K562 (cell line): ENCODE data around the gene RABGAP1L. TPM values are rescaled to one million over a fixed set of nuclear protein-coding genes. Genes with fewer than 3 reads are reported as not detected.

Experiments used
- ATAC-seq: fragments of 200-7000 bp; cut with Tn5 transposase; 3 replicates; pipeline ENCODE4 v1.9.1; 2020; ENCODE audit warnings: moderate library complexity
- BruUV-seq: library from RNA; stranded (reverse); fragments of 400-500 nt; replicated peaks from 2 replicates; lab custom pipeline; 2021; lab: Mats Ljungman, UMichigan
- CTCF ChIA-PET: fragments of 300-600 bp; formaldehyde crosslinking; extraction: SDS; loops from one replicate; lab custom pipeline; 2021; ENCODE audit warnings: low intra/inter-chr PET ratio; lab: Yijun Ruan, JAX
- POLR2A ChIA-PET: fragments of 300-600, 350-650 bp; sonication (Branson Sonifier 250); formaldehyde crosslinking; extraction: SDS; loops from one replicate; lab custom pipeline; 2021; ENCODE audit warnings: antibody characterized with exemption, inconsistent platforms; lab: Yijun Ruan, JAX
- DNase-seq, 4 experiments: peaks; one replicate each; pipeline versions ENCODE4 v3.0.0 to v3.0.0-alpha.2; 2011 to 2018; ENCODE audit warnings: low spot score in 3 of 4, mixed read lengths in 3 of 4; ENCODE audit errors: extremely low read depth in 1 of 4
- FAIRE-seq: peaks from 2 replicates; lab custom pipeline; 2011; peaks lifted over from hg19 to GRCh38; lab: Jason Lieb, UNC
- H2AFZ ChIP-seq: 2 replicates; pipeline ENCODE4 v1.6.0; 2011; ENCODE audit warnings: low read depth, low read length, control low read depth, inconsistent platforms
- H3K27ac ChIP-seq: fragments of 200-600 bp; 3 replicates; pipeline ENCODE4 v1.8.0; 2011; ENCODE audit warnings: low read depth, mild to moderate bottlenecking, control low read depth, inconsistent platforms, low read length, moderate library complexity, mixed read lengths; ENCODE audit errors: extremely low read depth
- H3K27me3 ChIP-seq, 2 experiments: fragments of 300-600 bp in 1 of 2; 2 replicates in 1 of 2; 3 replicates in 1 of 2; pipeline versions ENCODE4 v1.6.0 to v1.8.0; 2011; ENCODE audit warnings: inconsistent platforms in 2 of 2, low read length in 2 of 2, mild to moderate bottlenecking in 1 of 2, mixed read lengths in 1 of 2, moderate library complexity in 1 of 2; ENCODE audit not compliant: control insufficient read depth in 2 of 2, insufficient read depth in 2 of 2
- H3K36me3 ChIP-seq: fragments of 300-600 bp; 3 replicates; pipeline ENCODE4 v1.8.0; 2011; ENCODE audit warnings: mild to moderate bottlenecking, low read length, inconsistent platforms; ENCODE audit not compliant: control insufficient read depth, insufficient read depth
- H3K4me1 ChIP-seq, 2 experiments: fragments of 200-600 bp in 1 of 2; replicated peaks in 1 of 2; 2 replicates in 1 of 2; 3 replicates in 1 of 2; pipeline versions ENCODE4 v1.5.1 to v1.8.0; 2011; ENCODE audit warnings: inconsistent platforms in 2 of 2, low read length in 2 of 2, mild to moderate bottlenecking in 1 of 2, mixed read lengths in 1 of 2, moderate library complexity in 1 of 2; ENCODE audit not compliant: control insufficient read depth in 2 of 2, insufficient read depth in 2 of 2
- H3K4me2 ChIP-seq: 2 replicates; pipeline ENCODE4 v1.6.1; 2011; ENCODE audit warnings: low read length, control low read depth, inconsistent platforms, mixed read lengths; ENCODE audit not compliant: insufficient read depth
- H3K4me3 ChIP-seq: fragments of 200-600 bp; sonication (generic), shearing (Covaris generic); 2 replicates; pipeline ENCODE4 v1.5.1; 2016; ENCODE audit warnings: control low read depth, inconsistent platforms
- H3K79me2 ChIP-seq: fragments of 200-600 bp; 3 replicates; pipeline ENCODE4 v1.8.0; 2011; ENCODE audit warnings: low read length, inconsistent platforms; ENCODE audit not compliant: control insufficient read depth, insufficient read depth
- H3K9ac ChIP-seq, 2 experiments: 2 replicates each; pipeline versions ENCODE4 v1.6.0 to v1.6.1; 2011; ENCODE audit warnings: low read depth in 2 of 2, low read length in 2 of 2, control low read depth in 1 of 2, inconsistent platforms in 1 of 2, mild to moderate bottlenecking in 1 of 2, mixed read lengths in 1 of 2; ENCODE audit not compliant: insufficient read depth in 1 of 2
- H3K9me1 ChIP-seq: one replicate; pipeline ENCODE4 v1.6.0; 2011; ENCODE audit warnings: inconsistent platforms, mild to moderate bottlenecking, low read length, moderate library complexity; ENCODE audit not compliant: control insufficient read depth, insufficient read depth
- H3K9me3 ChIP-seq: replicated peaks from 2 replicates; pipeline ENCODE4 v1.5.1; 2011; ENCODE audit warnings: low read depth, low read length, inconsistent platforms; ENCODE audit not compliant: control insufficient read depth, insufficient read depth
- H4K20me1 ChIP-seq: replicated peaks from 2 replicates; pipeline ENCODE4 v1.6.1; 2011; ENCODE audit warnings: low read length, inconsistent platforms, mixed read lengths; ENCODE audit not compliant: control insufficient read depth, insufficient read depth
- BRD9 ChIP-seq: fragments of 450-650 bp; IDR thresholded peaks from 2 replicates; pipeline ENCODE4 v1.6.1; 2018; ENCODE audit warnings: low read depth; ENCODE audit not compliant: partially characterized antibody
- CBX3 ChIP-seq, 2 experiments: IDR thresholded peaks; 1 replicate in 1 of 2; 2 replicates in 1 of 2; pipeline ENCODE4 v1.6.1; 2012; ENCODE audit warnings: inconsistent platforms in 2 of 2, low read length in 2 of 2, borderline replicate concordance in 1 of 2, control low read depth in 1 of 2
- CREM ChIP-seq: IDR thresholded peaks from 2 replicates; pipeline ENCODE4 v1.6.1; 2014; ENCODE audit warnings: antibody characterized with exemption, low read depth
- ETV5 ChIP-seq: sonication (generic); formaldehyde crosslinking; IDR thresholded peaks from 2 replicates; pipeline ENCODE4 v1.4.0; 2020; ENCODE audit warnings: low read depth, mild to moderate bottlenecking, missing genetic modification reagents
- HDGF ChIP-seq: fragments of 450-650 bp; IDR thresholded peaks from 2 replicates; pipeline ENCODE4 v1.6.1; 2016
- HMGN3 ChIP-seq: IDR thresholded peaks from 2 replicates; pipeline ENCODE4 v1.6.1; 2011; ENCODE audit warnings: borderline replicate concordance, low read depth, mild to moderate bottlenecking, mixed read lengths, low read length; ENCODE audit not compliant: insufficient read length; ENCODE audit errors: extremely low read depth
- KLF16 ChIP-seq: IDR thresholded peaks from 2 replicates; pipeline ENCODE4 v1.6.1; 2016; ENCODE audit warnings: antibody characterized with exemption
- MCM3 ChIP-seq: fragments of 450-650 bp; IDR thresholded peaks from 2 replicates; pipeline ENCODE4 v1.6.1; 2016
- NCOA4 ChIP-seq: fragments of 450-650 bp; IDR thresholded peaks from 2 replicates; pipeline ENCODE4 v1.6.1; 2018; ENCODE audit warnings: mild to moderate bottlenecking; ENCODE audit not compliant: partially characterized antibody
- RCOR1 ChIP-seq, 2 experiments: IDR thresholded peaks; 2 replicates each; pipeline ENCODE4 v1.6.1; 2012; ENCODE audit warnings: low read depth in 2 of 2, low read length in 2 of 2, borderline replicate concordance in 1 of 2, improper control_type of control experiment in 1 of 2
- SIN3B ChIP-seq: fragments of 450-650 bp; IDR thresholded peaks from 2 replicates; pipeline ENCODE4 v1.6.1; 2017; ENCODE audit warnings: low read depth, mild to moderate bottlenecking, moderate library complexity
- SMARCE1 ChIP-seq: fragments of 450-650 bp; IDR thresholded peaks from 2 replicates; pipeline ENCODE4 v1.7.1; 2016; ENCODE audit warnings: mild to moderate bottlenecking
- ZKSCAN8 ChIP-seq: fragments of 200-800 bp; sonication (Bioruptor generic); IDR thresholded peaks from 2 replicates; pipeline ENCODE4 v1.6.1; 2016; ENCODE audit warnings: missing genetic modification characterization, missing compliant biosample characterization
- ZNF134 ChIP-seq: fragments of 250-450 bp; sonication (Bioruptor Pico); conservative IDR thresholded peaks from 2 replicates; pipeline ENCODE4 v1.4.0; 2020
- ZNF318 ChIP-seq, 2 experiments: fragments of 450-650 bp; IDR thresholded peaks; 2 replicates each; pipeline ENCODE4 v1.6.1; 2016; ENCODE audit warnings: mild to moderate bottlenecking in 2 of 2, borderline replicate concordance in 1 of 2, low read depth in 1 of 2, moderate library complexity in 1 of 2
- ZNF695 ChIP-seq: fragments of 450-650 bp; formaldehyde crosslinking; IDR thresholded peaks from 2 replicates; pipeline ENCODE4 v1.4.0; 2020; ENCODE audit warnings: mild to moderate bottlenecking, moderate library complexity
- WGBS: fragments of 100-300 bp; shearing (Covaris generic); methylation state at CpG from one replicate; pipeline ENCODE4 v1.1.6; 2016; ENCODE audit warnings: low coverage, mixed read lengths; ENCODE audit not compliant: insufficient coverage; ENCODE audit errors: missing lambda C conversion rate; 5-methylcytosine and 5-hydroxymethylcytosine counted together
- in situ Hi-C: fragments of 300-500 bp; cut with MboI; formaldehyde crosslinking; loops from 4 replicates; pipeline ENCODE4 v1.15.0; 2018; ENCODE audit warnings: inconsistent platforms, mixed read lengths
- intact Hi-C: fragments of 100-400 bp; cut with micrococcal nuclease; formaldehyde crosslinking; loops from 2 replicates; pipeline ENCODE4 v1.14.2; 2022
- polyA plus RNA-seq, 8 experiments: library from polyadenylated mRNA; depleted of rRNA in 4 of 8; stranded (reverse) in 5 of 8; unstranded in 3 of 8; fragments of >200 nt; fragmentation: Nextera tagmentation in 2 of 8; fragmentation: Illumina TruSeq in 1 of 8; extraction: Ambion mirVana in 2 of 8; extraction: Trizol in 1 of 8; gene quantifications; 2 replicates each; pipeline versions ENCODE4 v1.2.1 to v1.2.3, GENCODE V29; 2011 to 2014; ENCODE audit warnings: inconsistent platforms in 1 of 8, missing spikeins in 1 of 8
- total RNA-seq, 7 experiments: library from RNA; depleted of rRNA in 6 of 7; stranded (reverse); fragments of >200 nt in 6 of 7; fragmentation: Illumina TruSeq in 2 of 7; extraction: Trizol in 2 of 7; gene quantifications; 2 replicates each; pipeline versions ENCODE4 v1.2.1 to v1.2.3, GENCODE V29; 2011 to 2021; ENCODE audit warnings: low replicate concordance in 1 of 7

RABGAP1L gene
- total and polyA plus RNA-seq, 9 of the 15 experiments (the other 6 are each of a cell fraction or from before 2014, with no cell fraction given): 16.5 to 44.9 (median 26.7) TPM

DNA sequence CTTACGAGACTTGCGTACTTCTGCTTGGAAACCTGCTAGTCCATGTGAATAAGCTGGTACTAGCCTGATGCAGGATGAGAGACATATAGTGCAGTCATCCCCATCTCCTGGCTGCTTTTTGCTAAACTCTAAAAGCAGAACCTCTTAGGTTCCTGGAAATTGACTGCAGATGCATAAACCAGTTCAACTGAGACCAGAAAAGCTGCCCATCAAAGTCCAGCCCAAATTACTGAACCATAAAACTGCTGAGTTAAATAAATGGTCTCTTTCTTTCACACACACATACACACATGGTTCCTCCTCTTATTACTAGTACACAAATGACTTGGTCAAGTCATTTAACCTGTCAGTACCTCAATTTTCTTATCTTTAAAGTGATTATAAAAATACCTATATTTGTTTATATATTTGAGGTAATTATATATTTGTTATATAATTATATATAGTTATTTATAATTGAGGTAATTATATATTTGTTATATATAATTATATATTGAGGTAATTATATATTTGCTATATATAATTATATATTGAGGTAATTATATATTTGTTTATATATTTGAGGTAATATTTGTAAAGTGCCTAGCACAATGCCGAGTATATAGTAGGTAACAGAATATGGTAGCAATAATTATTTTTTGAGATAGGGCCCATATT is 25.2 kb upstream of the RABGAP1L start:
- WGBS: 61% methylated on average over 3 of the region's 3 CpGs
- H3K27ac ChIP-seq: no peak overlapping the region
- no peaks in the 10 kb centered on the region for H3K4me1 ChIP-seq
- no peak for DNase-seq
- ChIA-PET POLR2A (interaction anchor here (0.7 kb wide), 1 partner anchor 863 kb away, joined by 3 read pairs; no protein-coding TSS in a partner anchor), CTCF (interaction anchor here (0.6 kb wide), 2 partner anchors 117 to 738 kb away, joined by 3 read pairs; no protein-coding TSS in a partner anchor)
- H3K36me3 ChIP-seq: no peaks in the 10 kb centered on the region
- no TSS peak for BruUV-seq
- H3K27me3 ChIP-seq: peaks cover 0 to 7% of the 10 kb centered on the region in 2 experiments; a peak in 2 of 5 replicates
- H3K9ac ChIP-seq: no peak overlapping the region
- intact Hi-C loops (no loop called here), in situ Hi-C loops (no loop called here)
- no peak for ATAC-seq
- no peaks in the 10 kb centered on the region for H3K9me3 ChIP-seq
- no peak overlapping the region; the same call in 1 of the 2 replicates for H2AFZ ChIP-seq
- H3K9me1 ChIP-seq: no peaks in the 10 kb centered on the region
- FAIRE-seq: no peak
- TF ChIP-seq CREM: no peak
- TF ChIP-seq NCOA4: no peak
- TF ChIP-seq HDGF: no peak
- no peak for TF ChIP-seq ZNF134 (CRISPR knock-in tag)
- TF ChIP-seq SIN3B: no peak
- TF ChIP-seq ZKSCAN8: no peak
- no peak for TF ChIP-seq HMGN3
- TF ChIP-seq RCOR1 (IDR thresholded peaks at IDR 0.05; ENCODE audit: borderline replicate concordance in 1 of 2, low read depth in 2 of 2, low read length in 2 of 2): no peak
- no peak for TF ChIP-seq ETV5 (CRISPR knock-in tag)
- no peak for TF ChIP-seq ZNF318 (IDR thresholded peaks at IDR 0.05; ENCODE audit: borderline replicate concordance in 1 of 2, low read depth in 1 of 2)
- TF ChIP-seq KLF16: no peak
- TF ChIP-seq CBX3 (IDR thresholded peaks at IDR 0.05; ENCODE audit: borderline replicate concordance in 1 of 2, low read length in 2 of 2): no peak
- no peak for TF ChIP-seq BRD9
- no peak for TF ChIP-seq MCM3
- no peak for TF ChIP-seq ZNF695 (CRISPR knock-in tag)
- no peak for TF ChIP-seq SMARCE1
- no peaks in the 10 kb centered on the region for H3K79me2 ChIP-seq
- no peaks in the 10 kb centered on the region for H4K20me1 ChIP-seq
- H3K4me2 ChIP-seq: no peak overlapping the region
- H3K4me3 ChIP-seq: no peak overlapping the region
